ENCODE data around the gene SFT2D2. TPM values are rescaled to one million over a fixed set of nuclear protein-coding genes. Genes with fewer than 3 reads are reported as not detected.

Gene SFT2D2
- total RNA-seq, 1 donor from 2014 or later: 13.3 TPM

DNA sequence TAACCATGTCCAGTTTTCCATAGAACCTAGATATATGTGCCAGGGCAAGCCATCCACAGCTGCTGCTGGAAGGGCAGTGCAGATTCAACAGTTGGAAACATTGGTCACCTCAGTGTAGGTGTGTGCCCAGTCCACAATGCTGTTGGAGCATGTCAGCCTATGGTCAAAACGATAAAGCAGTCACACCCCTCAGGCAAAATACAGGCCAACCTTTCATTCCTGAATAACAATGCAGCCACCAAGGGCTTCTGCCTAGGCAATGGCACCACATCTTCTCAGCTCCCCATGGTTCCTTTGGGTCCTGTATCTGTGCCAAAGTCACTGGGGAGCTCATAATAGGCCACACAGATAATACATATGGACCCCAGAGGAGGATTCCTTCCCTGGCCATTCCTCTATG is 39.8 kb downstream of the SFT2D2 start:
- DNase-seq: no peak
- intact Hi-C loops (cut with micrococcal nuclease): no loop called here
- TF ChIP-seq, protein P1, sequence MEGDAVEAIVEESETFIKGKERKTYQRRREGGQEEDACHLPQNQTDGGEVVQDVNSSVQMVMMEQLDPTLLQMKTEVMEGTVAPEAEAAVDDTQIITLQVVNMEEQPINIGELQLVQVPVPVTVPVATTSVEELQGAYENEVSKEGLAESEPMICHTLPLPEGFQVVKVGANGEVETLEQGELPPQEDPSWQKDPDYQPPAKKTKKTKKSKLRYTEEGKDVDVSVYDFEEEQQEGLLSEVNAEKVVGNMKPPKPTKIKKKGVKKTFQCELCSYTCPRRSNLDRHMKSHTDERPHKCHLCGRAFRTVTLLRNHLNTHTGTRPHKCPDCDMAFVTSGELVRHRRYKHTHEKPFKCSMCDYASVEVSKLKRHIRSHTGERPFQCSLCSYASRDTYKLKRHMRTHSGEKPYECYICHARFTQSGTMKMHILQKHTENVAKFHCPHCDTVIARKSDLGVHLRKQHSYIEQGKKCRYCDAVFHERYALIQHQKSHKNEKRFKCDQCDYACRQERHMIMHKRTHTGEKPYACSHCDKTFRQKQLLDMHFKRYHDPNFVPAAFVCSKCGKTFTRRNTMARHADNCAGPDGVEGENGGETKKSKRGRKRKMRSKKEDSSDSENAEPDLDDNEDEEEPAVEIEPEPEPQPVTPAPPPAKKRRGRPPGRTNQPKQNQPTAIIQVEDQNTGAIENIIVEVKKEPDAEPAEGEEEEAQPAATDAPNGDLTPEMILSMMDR (IDR thresholded peaks at IDR 0.05; ENCODE audit: borderline replicate concordance): no peak
- no peak overlapping the region for H3K4me3 ChIP-seq
- H3K27me3 ChIP-seq (ENCODE audit: low read depth): no peaks in the 10 kb centered on the region
- H3K4me1 ChIP-seq: peaks cover 17% of the 10 kb centered on the region
- H3K9me3 ChIP-seq (replicated peaks): no peaks in the 10 kb centered on the region
- no peak overlapping the region for H3K27ac ChIP-seq (replicated peaks)
- no peaks in the 10 kb centered on the region for H3K36me3 ChIP-seq

DNA sequence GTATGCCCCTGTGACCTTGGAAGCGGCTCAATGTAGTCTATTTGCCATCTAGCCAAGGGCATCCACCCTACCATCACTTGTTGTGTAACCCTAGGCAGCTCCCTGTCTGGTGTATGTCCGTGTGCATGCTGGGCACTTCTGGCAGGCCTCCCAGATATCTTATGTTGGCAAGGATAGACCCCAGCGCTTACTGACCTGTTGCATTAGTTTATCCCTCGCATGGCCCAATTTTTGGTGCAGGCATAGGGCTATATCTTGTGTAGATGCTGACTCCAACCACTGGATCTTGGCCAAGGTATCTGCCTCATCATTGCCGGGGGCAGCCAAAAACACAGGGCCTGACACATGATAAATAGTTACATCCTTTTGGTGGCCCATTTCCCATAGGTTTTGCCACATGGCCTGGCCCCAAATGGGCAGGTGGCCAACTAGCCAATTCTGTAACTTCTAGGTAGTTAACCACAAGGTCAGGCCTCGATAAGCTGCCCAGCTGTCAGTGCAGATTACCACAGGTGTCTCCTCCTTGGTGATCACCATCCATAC is 40.9 kb downstream of the SFT2D2 start:
- no peak overlapping the region for H3K27ac ChIP-seq (replicated peaks)
- H3K36me3 ChIP-seq: no peaks in the 10 kb centered on the region
- TF ChIP-seq, protein P1 (IDR thresholded peaks at IDR 0.05; ENCODE audit: borderline replicate concordance): no peak
- peaks cover 5% of the 10 kb centered on the region for H3K4me1 ChIP-seq
- DNase-seq: no peak
- H3K4me3 ChIP-seq: no peak overlapping the region
- H3K9me3 ChIP-seq (replicated peaks): no peaks in the 10 kb centered on the region
- H3K27me3 ChIP-seq (ENCODE audit: low read depth): no peaks in the 10 kb centered on the region
- intact Hi-C loops (cut with micrococcal nuclease): no loop called here

DNA sequence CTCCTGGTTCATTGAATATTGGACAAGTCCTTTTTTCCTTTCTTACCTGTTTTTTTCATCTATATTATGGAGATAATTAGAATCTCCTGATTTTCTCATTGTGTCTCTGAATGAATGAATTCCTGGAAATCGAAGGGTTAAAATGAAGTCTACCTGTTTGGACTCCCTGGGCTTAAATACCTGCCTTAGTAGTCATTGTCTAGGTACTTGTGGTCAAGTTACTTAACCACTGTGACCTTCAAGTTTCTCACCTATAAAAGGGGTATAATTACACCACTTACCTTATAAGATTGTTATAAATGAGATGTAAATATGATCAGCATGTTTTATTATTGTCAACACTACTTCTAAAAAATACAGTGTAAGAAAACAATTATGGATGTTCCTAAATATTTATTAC is 45.8 kb downstream of the SFT2D2 start:
- Histone ChIP-seq H3K4me3 (no peak overlapping the region), H3K9me3 (replicated peaks) (peaks cover 8% of the 10 kb centered on the region), H3K27ac (replicated peaks) (no peak overlapping the region), H3K4me1 (no peaks in the 10 kb centered on the region), H3K27me3 (ENCODE audit: low read depth) (no peaks in the 10 kb centered on the region), H3K36me3 (no peaks in the 10 kb centered on the region)
- intact Hi-C loops (cut with micrococcal nuclease): no loop called here
- TF ChIP-seq, protein P1 (IDR thresholded peaks at IDR 0.05; ENCODE audit: borderline replicate concordance): no peak
- DNase-seq: no peak

DNA sequence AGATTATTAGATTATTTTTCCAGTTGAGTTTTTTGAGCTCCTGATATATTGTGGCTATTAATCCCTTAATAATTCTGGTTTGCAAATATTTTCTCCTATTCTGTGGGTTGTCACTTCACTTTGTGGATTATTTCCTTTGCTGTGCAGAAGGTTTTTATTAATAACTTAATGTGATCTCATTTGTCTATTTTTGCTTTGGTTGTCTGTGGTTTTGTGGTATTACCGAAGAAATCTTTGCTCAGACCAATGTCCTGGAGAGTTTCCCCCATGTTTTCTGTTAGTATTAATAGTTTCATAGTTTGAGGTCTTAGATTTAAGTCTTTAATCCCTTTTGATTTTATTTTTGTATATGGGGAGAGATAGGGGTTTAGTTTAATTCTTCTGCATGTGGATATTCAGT is 47.8 kb downstream of the SFT2D2 start:
- Histone ChIP-seq H3K9me3 (replicated peaks) (peaks cover 20% of the 10 kb centered on the region), H3K4me1 (no peaks in the 10 kb centered on the region), H3K27me3 (ENCODE audit: low read depth) (no peaks in the 10 kb centered on the region), H3K27ac (replicated peaks) (no peak overlapping the region), H3K36me3 (no peaks in the 10 kb centered on the region), H3K4me3 (no peak overlapping the region)
- intact Hi-C loops (cut with micrococcal nuclease): no loop called here
- TF ChIP-seq, protein P1 (IDR thresholded peaks at IDR 0.05; ENCODE audit: borderline replicate concordance): no peak
- DNase-seq: no peak

DNA sequence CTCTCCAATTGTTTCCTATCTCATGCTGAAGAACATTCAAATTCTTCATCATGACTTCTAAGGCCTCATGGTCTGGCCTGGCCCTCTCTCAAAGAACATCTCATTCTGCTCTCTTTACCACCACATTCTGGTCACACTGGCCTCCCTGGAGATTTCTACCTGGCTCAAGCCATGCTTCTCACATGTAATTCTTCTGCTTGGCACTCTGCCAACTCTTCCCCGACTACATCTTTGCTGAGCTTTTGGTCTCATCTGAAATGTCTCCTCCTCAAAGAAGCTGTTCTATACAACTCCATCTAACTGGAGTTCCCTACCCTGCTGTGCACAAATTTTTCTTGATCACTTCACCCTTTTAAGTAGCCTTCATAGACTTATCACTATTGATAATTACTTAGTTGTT is 53.4 kb downstream of the SFT2D2 start:
- H3K4me1 ChIP-seq: no peaks in the 10 kb centered on the region
- no peak overlapping the region for H3K4me3 ChIP-seq
- TF ChIP-seq, protein P1 (IDR thresholded peaks at IDR 0.05; ENCODE audit: borderline replicate concordance): no peak
- intact Hi-C loops (cut with micrococcal nuclease): no loop called here
- peaks cover 4% of the 10 kb centered on the region for H3K36me3 ChIP-seq
- peaks cover 17% of the 10 kb centered on the region for H3K9me3 ChIP-seq (replicated peaks)
- H3K27me3 ChIP-seq (ENCODE audit: low read depth): no peaks in the 10 kb centered on the region
- no peak overlapping the region for H3K27ac ChIP-seq (replicated peaks)
- DNase-seq: no peak

Data from left ventricle myocardium inferior (tissue), 1 donor.